GM13976 (cell line): Measurements from ENCODE around the gene NRG3.

Experiments
- DNase-seq: peaks from one replicate; pipeline ENCODE4 v3.0.0; 2012; ENCODE audit warnings: low spot score
- in situ Hi-C: fragments of 300-500 bp; cut with MboI; formaldehyde crosslinking; loops from one replicate; pipeline ENCODE4 v1.12.0; 2022; ENCODE audit warnings: low sequenced_read_pairs, mixed read lengths, inconsistent platforms; ENCODE audit not compliant: unreplicated experiment
- TF ChIP-seq, protein P1 (sequence below): IDR thresholded peaks from 2 replicates; pipeline ENCODE4 v1.5.1; 2012; ENCODE audit warnings: borderline replicate concordance, mild to moderate bottlenecking; ENCODE audit not compliant: insufficient read depth; ENCODE audit errors: extremely low read depth, missing control alignments, control extremely low read depth

NRG3 gene

DNA sequence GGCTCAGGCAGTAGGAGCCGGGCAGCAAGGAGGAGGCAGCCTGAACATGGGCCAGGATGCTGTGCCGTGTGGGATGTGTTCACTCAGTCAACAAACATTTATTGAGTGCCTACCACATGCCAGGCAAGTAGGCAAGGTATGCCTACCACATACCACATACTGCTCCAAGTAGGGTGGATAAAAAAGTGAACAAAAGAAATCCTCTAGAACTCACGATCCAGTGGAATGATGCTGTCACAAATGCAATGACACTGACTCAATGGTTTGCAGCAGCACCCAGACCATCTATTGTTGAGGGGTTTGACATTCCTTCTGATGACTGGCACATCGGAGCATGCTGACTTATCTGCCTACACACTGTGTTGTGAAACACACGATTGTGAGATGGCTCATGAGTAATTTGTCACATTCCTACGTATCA is 413.5 kb downstream of the NRG3 start:
- in situ Hi-C loops = no loop called here
- TF ChIP-seq, protein P1, sequence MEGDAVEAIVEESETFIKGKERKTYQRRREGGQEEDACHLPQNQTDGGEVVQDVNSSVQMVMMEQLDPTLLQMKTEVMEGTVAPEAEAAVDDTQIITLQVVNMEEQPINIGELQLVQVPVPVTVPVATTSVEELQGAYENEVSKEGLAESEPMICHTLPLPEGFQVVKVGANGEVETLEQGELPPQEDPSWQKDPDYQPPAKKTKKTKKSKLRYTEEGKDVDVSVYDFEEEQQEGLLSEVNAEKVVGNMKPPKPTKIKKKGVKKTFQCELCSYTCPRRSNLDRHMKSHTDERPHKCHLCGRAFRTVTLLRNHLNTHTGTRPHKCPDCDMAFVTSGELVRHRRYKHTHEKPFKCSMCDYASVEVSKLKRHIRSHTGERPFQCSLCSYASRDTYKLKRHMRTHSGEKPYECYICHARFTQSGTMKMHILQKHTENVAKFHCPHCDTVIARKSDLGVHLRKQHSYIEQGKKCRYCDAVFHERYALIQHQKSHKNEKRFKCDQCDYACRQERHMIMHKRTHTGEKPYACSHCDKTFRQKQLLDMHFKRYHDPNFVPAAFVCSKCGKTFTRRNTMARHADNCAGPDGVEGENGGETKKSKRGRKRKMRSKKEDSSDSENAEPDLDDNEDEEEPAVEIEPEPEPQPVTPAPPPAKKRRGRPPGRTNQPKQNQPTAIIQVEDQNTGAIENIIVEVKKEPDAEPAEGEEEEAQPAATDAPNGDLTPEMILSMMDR = no peak
- no peak for DNase-seq

DNA sequence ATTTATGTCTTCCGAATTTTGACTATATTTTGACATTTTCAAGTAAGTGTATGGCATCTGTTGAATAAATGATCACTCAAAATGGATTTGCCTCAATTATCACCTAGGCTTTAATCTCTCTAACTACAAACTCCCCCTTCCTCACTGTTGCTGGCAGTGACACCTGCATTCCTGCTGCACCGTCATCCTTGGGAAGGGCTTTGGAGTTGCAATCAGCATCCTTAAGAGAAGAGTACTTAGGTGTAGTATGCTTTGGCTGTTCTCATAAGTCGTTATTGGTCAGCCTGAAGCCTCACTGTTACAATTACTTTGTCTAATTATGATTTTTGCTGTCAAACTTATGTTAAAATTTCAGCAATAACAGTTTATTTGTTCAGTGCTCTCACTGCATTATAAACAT is 415.0 kb downstream of the NRG3 start:
- no peak for DNase-seq
- TF ChIP-seq, protein P1 = no peak
- in situ Hi-C loops = no loop called here

DNA sequence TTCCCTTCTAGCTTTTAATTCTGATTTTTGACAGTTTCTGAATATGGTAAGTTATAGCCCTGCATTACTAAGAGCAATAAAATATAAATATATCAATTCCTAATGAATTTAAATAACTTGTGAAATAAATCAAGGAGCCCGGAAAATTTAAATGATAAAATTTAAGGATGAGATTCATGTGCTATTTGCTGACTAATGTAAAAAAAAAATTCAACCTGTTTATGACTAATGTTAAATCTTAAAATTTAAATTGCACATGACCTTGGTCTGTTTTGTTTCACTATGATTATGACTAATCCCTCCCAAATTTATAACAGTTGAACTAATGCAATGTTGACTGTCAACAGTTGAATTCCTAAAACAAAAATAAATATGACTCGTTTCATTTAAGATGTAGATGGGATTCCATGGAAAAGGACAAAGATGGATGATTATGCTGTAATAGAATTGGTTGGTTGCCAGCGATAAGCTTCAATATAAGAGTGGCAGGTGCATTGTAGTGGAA is 419.9 kb downstream of the NRG3 start:
- no peak for DNase-seq
- in situ Hi-C loops = no loop called here
- TF ChIP-seq, protein P1 = no peak

DNA sequence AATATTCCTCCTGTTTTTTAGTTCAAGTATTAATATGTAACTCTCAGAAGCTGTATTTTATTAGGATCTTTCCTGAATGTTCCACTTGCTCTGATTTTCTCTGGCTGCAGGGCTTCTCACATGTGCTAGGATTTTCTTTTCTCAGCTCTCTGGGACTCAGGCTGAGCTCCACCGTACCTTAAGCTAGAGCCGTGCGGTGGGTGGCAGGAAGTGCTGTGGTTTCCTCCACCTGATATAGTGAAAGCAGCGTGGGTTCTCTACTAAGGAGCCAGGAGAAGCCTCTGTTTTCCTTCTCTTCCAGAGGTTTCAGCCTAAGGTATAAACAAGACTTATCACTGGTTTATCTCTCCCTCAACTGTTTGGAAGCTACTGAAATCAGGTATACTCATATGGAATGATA is 433.6 kb downstream of the NRG3 start:
- DNase-seq = no peak
- in situ Hi-C loops = no loop called here
- TF ChIP-seq, protein P1 = no peak

DNA sequence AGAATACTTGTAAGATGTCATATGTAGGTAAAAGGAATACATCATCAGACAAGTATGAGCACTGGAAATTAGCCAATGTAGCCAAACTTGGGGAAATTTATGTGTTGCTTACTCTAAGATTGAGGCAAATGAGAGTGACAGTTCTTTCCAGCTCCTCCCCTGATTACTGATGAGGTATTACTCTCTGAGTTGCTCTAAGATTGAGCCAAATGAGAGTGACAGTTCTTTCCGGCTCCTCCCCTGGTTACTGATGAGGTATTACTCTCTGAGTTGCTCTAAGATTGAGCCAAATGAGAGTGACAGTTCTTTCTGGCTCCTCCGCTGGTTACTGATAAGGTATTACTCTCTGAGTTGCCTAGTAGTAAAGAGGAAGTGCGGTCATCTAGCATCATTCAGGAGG is 435.8 kb downstream of the NRG3 start:
- TF ChIP-seq, protein P1 = no peak
- DNase-seq = no peak
- in situ Hi-C loops = no loop called here

DNA sequence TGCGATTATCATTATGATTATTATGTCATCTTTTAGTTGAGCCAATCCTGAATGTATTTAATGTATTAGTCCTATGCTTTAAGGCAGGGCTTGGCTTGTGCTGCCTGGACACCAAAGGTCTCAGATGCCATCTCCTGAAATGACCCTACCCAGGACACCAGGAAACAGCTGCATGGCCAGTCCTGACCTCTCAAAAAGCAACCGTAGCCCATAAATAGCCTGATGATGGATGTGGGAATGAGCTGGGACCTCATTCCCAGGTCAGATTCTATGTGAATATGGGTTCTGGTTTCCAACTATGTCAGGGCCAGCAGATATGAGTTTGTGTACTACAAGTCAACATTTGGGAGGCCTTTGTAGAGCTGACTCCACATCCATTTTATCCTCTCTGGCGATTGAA is 438.4 kb downstream of the NRG3 start:
- in situ Hi-C loops = no loop called here
- TF ChIP-seq, protein P1 = no peak
- DNase-seq = no peak

DNA sequence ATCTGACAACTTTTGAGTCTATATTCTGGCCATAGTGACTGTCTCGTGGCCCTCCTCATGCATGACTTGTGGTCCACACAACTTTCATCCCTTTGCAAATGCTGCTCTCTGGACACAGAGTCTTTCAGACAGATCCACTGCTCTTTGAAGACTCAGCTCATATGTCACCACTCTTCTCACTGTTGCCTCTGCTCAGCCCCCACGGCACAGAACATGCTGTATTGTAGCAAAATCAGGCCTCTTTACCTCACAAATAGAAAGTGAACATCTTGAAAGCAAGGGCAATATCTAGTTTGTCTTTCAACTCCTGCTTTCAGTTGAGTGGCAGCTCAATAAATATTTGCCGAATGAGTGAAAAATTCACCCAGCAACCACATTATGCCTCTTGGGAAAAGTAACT is 443.5 kb downstream of the NRG3 start:
- no peak for DNase-seq
- in situ Hi-C loops = no loop called here
- TF ChIP-seq, protein P1 = no peak
